ENCODE results near the gene BFSP1. TPM values are rescaled to one million over a fixed set of nuclear protein-coding genes. Genes with fewer than 3 reads are reported as not detected.

The BFSP1 gene
- total and polyA plus RNA-seq, 2 donors (not counting 3 experiments of a cell fraction or from before 2014, with no cell fraction given), result 3.1 to 5.2 TPM

DNA sequence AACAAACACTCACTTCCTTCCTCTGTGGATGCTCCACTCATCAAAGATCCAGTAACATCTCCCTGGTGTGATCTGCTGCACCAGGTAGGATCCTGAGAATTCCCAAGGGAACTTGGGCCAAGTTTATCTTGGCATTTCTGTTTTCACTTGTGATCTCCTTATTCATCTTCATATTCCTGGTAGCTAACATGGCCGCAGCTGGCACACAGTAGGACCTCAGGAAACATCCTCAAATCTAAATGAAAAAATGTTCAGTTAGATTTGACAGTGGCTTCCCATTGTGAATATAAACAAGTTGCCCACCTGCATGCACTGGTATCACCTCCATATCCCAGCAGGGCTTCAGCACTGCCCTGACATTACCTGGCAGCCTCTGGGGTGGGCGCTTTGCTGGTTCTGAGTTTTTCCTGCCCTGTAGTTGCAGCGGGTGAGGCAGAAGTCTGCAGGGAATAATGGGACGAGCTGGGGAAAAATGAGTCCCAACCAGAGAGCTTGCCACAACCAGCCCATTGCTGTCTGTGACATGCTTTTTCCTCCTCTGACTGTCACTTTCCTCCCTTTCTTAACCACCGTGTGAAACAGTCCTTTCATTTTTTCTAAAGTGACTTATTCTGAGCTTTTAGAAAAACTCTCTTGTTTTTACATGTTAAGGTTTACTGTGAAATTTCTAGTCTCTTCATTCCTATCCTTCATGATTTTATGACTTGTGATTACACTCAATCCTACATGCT is 29.3 kb upstream of the BFSP1 start:
- CTCF ChIA-PET, result interaction anchor here (1.5 kb wide), 1 partner anchor 10 kb away, joined by 6 read pairs; the partner anchor contains the start of gene DSTN
- no peak for TF ChIP-seq MAX (IDR thresholded peaks at IDR 0.05; ENCODE audit: insufficient read depth, insufficient read length)
- TF ChIP-seq GATA2 (IDR thresholded peaks at IDR 0.05; ENCODE audit: insufficient read depth, insufficient read length, low read depth, low read length), result no peak
- TF ChIP-seq, protein P1, sequence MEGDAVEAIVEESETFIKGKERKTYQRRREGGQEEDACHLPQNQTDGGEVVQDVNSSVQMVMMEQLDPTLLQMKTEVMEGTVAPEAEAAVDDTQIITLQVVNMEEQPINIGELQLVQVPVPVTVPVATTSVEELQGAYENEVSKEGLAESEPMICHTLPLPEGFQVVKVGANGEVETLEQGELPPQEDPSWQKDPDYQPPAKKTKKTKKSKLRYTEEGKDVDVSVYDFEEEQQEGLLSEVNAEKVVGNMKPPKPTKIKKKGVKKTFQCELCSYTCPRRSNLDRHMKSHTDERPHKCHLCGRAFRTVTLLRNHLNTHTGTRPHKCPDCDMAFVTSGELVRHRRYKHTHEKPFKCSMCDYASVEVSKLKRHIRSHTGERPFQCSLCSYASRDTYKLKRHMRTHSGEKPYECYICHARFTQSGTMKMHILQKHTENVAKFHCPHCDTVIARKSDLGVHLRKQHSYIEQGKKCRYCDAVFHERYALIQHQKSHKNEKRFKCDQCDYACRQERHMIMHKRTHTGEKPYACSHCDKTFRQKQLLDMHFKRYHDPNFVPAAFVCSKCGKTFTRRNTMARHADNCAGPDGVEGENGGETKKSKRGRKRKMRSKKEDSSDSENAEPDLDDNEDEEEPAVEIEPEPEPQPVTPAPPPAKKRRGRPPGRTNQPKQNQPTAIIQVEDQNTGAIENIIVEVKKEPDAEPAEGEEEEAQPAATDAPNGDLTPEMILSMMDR (IDR thresholded peaks at IDR 0.05; ENCODE audit: extremely low read depth in 1 of 2, insufficient read depth in 1 of 2, low read depth in 1 of 2, low read length in 2 of 2), result no peak
- TF ChIP-seq EZH2 (IDR thresholded peaks at IDR 0.05; ENCODE audit: borderline replicate concordance, low read depth, low read length, severe bottlenecking), result no peak
- no peak for TF ChIP-seq POLR2A (IDR thresholded peaks at IDR 0.05; ENCODE audit: low read depth, low read length)
- no peak for TF ChIP-seq FOS (IDR thresholded peaks at IDR 0.05; ENCODE audit: borderline replicate concordance, insufficient read depth, low read length)
- no peak for TF ChIP-seq JUN (IDR thresholded peaks at IDR 0.05; ENCODE audit: borderline replicate concordance, insufficient read depth, insufficient read length, low read depth)
- TF ChIP-seq MYC (IDR thresholded peaks at IDR 0.05; ENCODE audit: low read depth, low read length), result no peak
- FAIRE-seq, result no peak

More for the DNA sequence above, 29.3 kb upstream of the BFSP1 start:
- H3K27me3 ChIP-seq (ENCODE audit: control insufficient read depth in 2 of 2, insufficient read depth in 2 of 2, low read length in 2 of 2), result no peaks in the 10 kb centered on the region
- intact Hi-C loops (cut with micrococcal nuclease), result no loop called here
- no peak overlapping the region for H2AFZ ChIP-seq (ENCODE audit: low read depth, low read length)
- H3K4me1 ChIP-seq (ENCODE audit: control insufficient read depth, extremely low read depth, insufficient read depth, low read length), result peaks cover 41% of the 10 kb centered on the region
- no peak for DNase-seq (ENCODE audit: low read depth, low spot score)
- H3K4me3 ChIP-seq (replicated peaks in 1 of 3; ENCODE audit: insufficient read depth in 1 of 3, low read depth in 1 of 3, low read length in 3 of 3), result no peak overlapping the region
- H3K9me3 ChIP-seq (replicated peaks; ENCODE audit: control insufficient read depth, insufficient read depth, low read length), result no peaks in the 10 kb centered on the region
- H3K36me3 ChIP-seq (ENCODE audit: control insufficient read depth in 2 of 2, extremely low read depth in 1 of 2, insufficient read depth in 2 of 2, low read length in 2 of 2), result no peaks in the 10 kb centered on the region
- no TSS peak for BruUV-seq (replicated peaks)
- no peak overlapping the region for H3K27ac ChIP-seq (ENCODE audit: insufficient read depth, low read depth, low read length)
- H3K9ac ChIP-seq (replicated peaks; ENCODE audit: extremely low read depth, insufficient read depth, low read length), result no peak overlapping the region
- POLR2A ChIA-PET, result no interaction called here
- H3K9me1 ChIP-seq (replicated peaks; ENCODE audit: control insufficient read depth, extremely low read depth, insufficient read depth, low read length), result no peaks in the 10 kb centered on the region
- dilution Hi-C loops (cut with MboI; ENCODE audit: extremely low pct_ligation_motif_present, low sequenced_read_pairs), result no loop called here
- peak overlapping the region; percentile 9 for H3K4me2 ChIP-seq (ENCODE audit: insufficient read depth, low read length)
- H3K79me2 ChIP-seq (ENCODE audit: control insufficient read depth, insufficient read depth, low read length), result no peaks in the 10 kb centered on the region
- H4K20me1 ChIP-seq (replicated peaks; ENCODE audit: control insufficient read depth, extremely low read depth, insufficient read depth, low read length), result no peaks in the 10 kb centered on the region

All from endothelial cell of umbilical vein (primary cell).